GM10266 (cell line): ENCODE data around the gene CDCA7.
"Not testable (repeated sequence)": the region's sequence is repeated elsewhere in the genome, so short reads cannot be mapped to it uniquely, and the experiment has no call there.

Experiments used
- DNase-seq: peaks from one replicate; pipeline ENCODE4 v3.0.0; 2012; ENCODE audit errors: extremely low spot score
- CTCF ChIP-seq: IDR thresholded peaks from 2 replicates; pipeline ENCODE4 v1.5.1; 2012; ENCODE audit warnings: mild to moderate bottlenecking, low read depth; ENCODE audit not compliant: control insufficient read depth, insufficient read depth; ENCODE audit errors: missing control alignments

The CDCA7 gene

GRCh38 chr2:173327421-173327820, 27.3 kb upstream of the CDCA7 start:
- TF ChIP-seq CTCF, result no peak
- DNase-seq, result no peak

- not testable (repeated sequence) for DNase-seq
Observed at GRCh38 chr2:173333003-173333402, 21.7 kb upstream of the CDCA7 start.

- no peak for TF ChIP-seq CTCF
- no peak for DNase-seq
Observed at GRCh38 chr2:173339807-173340206, 14.9 kb upstream of the CDCA7 start.

GRCh38 chr2:173343921-173344320, 10.8 kb upstream of the CDCA7 start:
- no peak for DNase-seq
- TF ChIP-seq CTCF, result no peak

GRCh38 chr2:173346035-173346434, 8.6 kb upstream of the CDCA7 start:
- no peak for TF ChIP-seq CTCF
- no peak for DNase-seq

- DNase-seq, result no peak
- TF ChIP-seq CTCF, result no peak
Observed at GRCh38 chr2:173347305-173348168, 7.1 kb upstream of the CDCA7 start.

- TF ChIP-seq CTCF, result no peak
- no peak for DNase-seq
Observed at GRCh38 chr2:173349287-173349686, 5.4 kb upstream of the CDCA7 start.

GRCh38 chr2:173350383-173350782, 4.3 kb upstream of the CDCA7 start:
- DNase-seq, result no peak
- TF ChIP-seq CTCF, result no peak
